ENCODE results near the gene RBM46.
"Not testable (repeated sequence)": the region's sequence is repeated elsewhere in the genome, so short reads cannot be mapped to it uniquely, and the experiment has no call there.

RBM46 gene

GRCh38 chr4:154838155-154838554, 57.1 kb downstream of the RBM46 start:
- no peak for DNase-seq

GRCh38 chr4:154838694-154839093, 57.6 kb downstream of the RBM46 start:
- no peak for DNase-seq

- DNase-seq: no peak
These were observed 73.3 kb downstream of the RBM46 start for GRCh38 chr4:154854362-154854761.

GRCh38 chr4:154858166-154858565, 77.1 kb downstream of the RBM46 start:
- DNase-seq: no peak

GRCh38 chr4:154868414-154869194, 87.5 kb downstream of the RBM46 start:
- no peak for DNase-seq

GRCh38 chr4:154869301-154869700, 88.2 kb downstream of the RBM46 start:
- no peak for DNase-seq

- DNase-seq: no peak
These were observed 91.1 kb downstream of the RBM46 start for GRCh38 chr4:154872198-154872597.

GRCh38 chr4:154874049-154874448, 93.0 kb downstream of the RBM46 start:
- DNase-seq: not testable (repeated sequence)

GRCh38 chr4:154877110-154877760, 96.2 kb downstream of the RBM46 start:
- DNase-seq: peak; percentile 37

Data from femur (tissue), 1 donor.